GM12878 (cell line): Measurements from ENCODE around the gene NGRN. TPM values are rescaled to one million over a fixed set of nuclear protein-coding genes. Genes with fewer than 3 reads are reported as not detected.

ENCODE experiments used
- ATAC-seq: fragments of 200-7000 bp; cut with Tn5 transposase; 3 replicates; pipeline ENCODE4 v1.9.1; 2020; ENCODE audit warnings: mild to moderate bottlenecking, moderate library complexity
- BruUV-seq: library from RNA; stranded (reverse); fragments of 400-500 nt; replicated peaks from 2 replicates; lab custom pipeline; 2021; lab: Mats Ljungman, UMichigan
- CTCF ChIA-PET: fragments of 300-600 bp; sonication (Branson Sonifier 250); formaldehyde crosslinking; extraction: SDS; loops from one replicate; lab custom pipeline; 2021; ENCODE audit warnings: inconsistent platforms; lab: Yijun Ruan, JAX
- POLR2A ChIA-PET: fragments of 350-600 bp; formaldehyde crosslinking; extraction: SDS; loops from one replicate; lab custom pipeline; 2021; ENCODE audit warnings: inconsistent platforms; lab: Charles Lee
- RAD21 ChIA-PET: fragments of 300-600 bp; sonication (Branson Sonifier 250); formaldehyde crosslinking; loops from one replicate; lab custom pipeline; 2023; ENCODE audit warnings: antibody characterized with exemption; ENCODE audit not compliant: unreplicated experiment; lab: Charles Lee
- SMC1A ChIA-PET: fragments of 300-600 bp; sonication (Branson Sonifier 250); formaldehyde crosslinking; loops from one replicate; lab custom pipeline; 2023; ENCODE audit not compliant: unreplicated experiment, uncharacterized antibody; lab: Charles Lee
- DNase-seq: peaks from one replicate; pipeline ENCODE4 v3.0.0-alpha.2; 2011; ENCODE audit warnings: low read depth, low spot score
- FAIRE-seq: peaks from 3 replicates; lab custom pipeline; 2011; peaks lifted over from hg19 to GRCh38; lab: Jason Lieb, UNC
- H2AFZ ChIP-seq: 2 replicates; pipeline ENCODE4 v1.6.0; 2011; ENCODE audit warnings: low read depth, low read length, control low read depth; ENCODE audit not compliant: control insufficient read depth
- H3K27ac ChIP-seq: 2 replicates; pipeline ENCODE4 v1.5.1; 2011; ENCODE audit warnings: control low read depth; ENCODE audit not compliant: control insufficient read depth, insufficient read depth
- H3K27me3 ChIP-seq, 2 experiments: replicated peaks in 1 of 2; 2 replicates each; pipeline versions ENCODE4 v1.6.0 to v1.6.1; 2011; ENCODE audit warnings: low read length in 1 of 2; ENCODE audit not compliant: control insufficient read depth in 2 of 2, insufficient read depth in 2 of 2
- H3K36me3 ChIP-seq, 2 experiments: 2 replicates each; pipeline ENCODE4 v1.5.1; 2011; ENCODE audit warnings: low read length in 1 of 2; ENCODE audit not compliant: control insufficient read depth in 2 of 2, insufficient read depth in 2 of 2
- H3K4me1 ChIP-seq: 2 replicates; pipeline ENCODE4 v1.6.1; 2011; ENCODE audit warnings: mild to moderate bottlenecking, low read length, moderate library complexity, mixed read lengths; ENCODE audit not compliant: control insufficient read depth, insufficient read depth
- H3K4me2 ChIP-seq: 2 replicates; pipeline ENCODE4 v1.6.0; 2011; ENCODE audit warnings: control low read depth; ENCODE audit not compliant: control insufficient read depth, insufficient read depth
- H3K4me3 ChIP-seq: fragments of 200-600 bp; sonication (generic); 2 replicates; pipeline ENCODE4 v1.5.1; 2016
- H3K79me2 ChIP-seq: 2 replicates; pipeline ENCODE4 v1.6.0; 2011; ENCODE audit warnings: low read length; ENCODE audit not compliant: control insufficient read depth, insufficient read depth
- H3K9ac ChIP-seq: 2 replicates; pipeline ENCODE4 v1.8.0; 2011; ENCODE audit warnings: low read length, control low read depth, mixed read lengths; ENCODE audit not compliant: control insufficient read depth, insufficient read depth
- H3K9me3 ChIP-seq: replicated peaks from 3 replicates; pipeline ENCODE4 v1.5.1; 2011; ENCODE audit warnings: mild to moderate bottlenecking, low read length; ENCODE audit not compliant: control insufficient read depth, insufficient read depth
- H4K20me1 ChIP-seq: 2 replicates; pipeline ENCODE4 v1.6.0; 2011; ENCODE audit not compliant: control insufficient read depth, insufficient read depth
- BHLHE40 ChIP-seq, 2 experiments: fragments of 450-650 bp in 1 of 2; IDR thresholded peaks; 2 replicates each; pipeline ENCODE4 v1.6.1; 2011 to 2017; ENCODE audit warnings: low read depth in 2 of 2, borderline replicate concordance in 1 of 2, improper control_type of control experiment in 1 of 2, low read length in 1 of 2, mild to moderate bottlenecking in 1 of 2
- CBX5 ChIP-seq: sonication (generic); IDR thresholded peaks from 2 replicates; pipeline ENCODE4 v1.6.1; 2016; ENCODE audit warnings: low read depth, moderate library complexity, mild to moderate bottlenecking, inconsistent platforms
- CHD2 ChIP-seq: IDR thresholded peaks from 2 replicates; pipeline ENCODE4 v1.6.1; 2011; ENCODE audit warnings: low read depth, low read length, improper control_type of control experiment, borderline replicate concordance
- ETV6 ChIP-seq, 2 experiments: fragments of 450-650 bp in 1 of 2; IDR thresholded peaks in 1 of 2; conservative IDR thresholded peaks in 1 of 2; 2 replicates each; pipeline ENCODE4 v1.6.1; 2014; ENCODE audit warnings: antibody characterized with exemption in 1 of 2, borderline replicate concordance in 1 of 2, low read depth in 1 of 2, mild to moderate bottlenecking in 1 of 2, moderate library complexity in 1 of 2
- RFX5 ChIP-seq: IDR thresholded peaks from 2 replicates; pipeline ENCODE4 v1.6.1; 2011; ENCODE audit warnings: low read depth, low read length, improper control_type of control experiment
- SMAD1 ChIP-seq: fragments of 450-650 bp; IDR thresholded peaks from 2 replicates; pipeline ENCODE4 v1.6.1; 2018; ENCODE audit warnings: mild to moderate bottlenecking, low read depth; ENCODE audit not compliant: partially characterized antibody
- SRF ChIP-seq, 2 experiments: IDR thresholded peaks; 2 replicates each; pipeline ENCODE4 v1.6.1; 2011; ENCODE audit warnings: low read depth in 2 of 2, low read length in 2 of 2, mild to moderate bottlenecking in 1 of 2, moderate library complexity in 1 of 2
- SUZ12 ChIP-seq: fragments of 200-600 bp; sonication (generic); IDR thresholded peaks from one replicate; pipeline ENCODE4 v1.6.1; 2018; ENCODE audit warnings: antibody characterized with exemption, mild to moderate bottlenecking; ENCODE audit not compliant: unreplicated experiment
- WGBS: methylation state at CpG from one replicate; pipeline ENCODE4 v1.1.6; 2016; ENCODE audit warnings: low lambda C conversion rate; ENCODE audit not compliant: insufficient replicate concordance, insufficient coverage; ENCODE audit errors: missing lambda C conversion rate; 5-methylcytosine and 5-hydroxymethylcytosine counted together
- in situ Hi-C: fragments of 300-500 bp; cut with MboI; formaldehyde crosslinking; loops from 9 replicates; pipeline ENCODE4 v1.14.3; 2018; ENCODE audit warnings: mixed read lengths
- intact Hi-C: fragments of 100-400 bp; cut with micrococcal nuclease; formaldehyde crosslinking; loops from one replicate; pipeline ENCODE4 v1.14.2; 2022; ENCODE audit not compliant: unreplicated experiment
- polyA plus RNA-seq, 11 experiments: library from polyadenylated mRNA; depleted of rRNA in 4 of 11; unstranded in 6 of 11; stranded (reverse) in 5 of 11; fragments of >200 nt; fragmentation: Nextera tagmentation in 4 of 11; fragmentation: Illumina TruSeq in 1 of 11; extraction: Ambion mirVana in 4 of 11; extraction: Trizol in 1 of 11; gene quantifications; 1 replicate in 1 of 11; 2 replicates in 10 of 11; pipeline versions ENCODE4 v1.2.1 to v1.2.3, GENCODE V29; 2011 to 2016; ENCODE audit warnings: inconsistent platforms in 2 of 11, missing spikeins in 2 of 11, low read depth in 1 of 11
- total RNA-seq, 4 experiments: library from RNA; depleted of rRNA in 3 of 4; stranded (reverse); fragments of >200 nt in 3 of 4; fragmentation: Illumina TruSeq in 1 of 4; extraction: Trizol in 1 of 4; gene quantifications; 2 replicates each; pipeline versions ENCODE4 v1.2.1 to v1.2.3, GENCODE V29; 2013 to 2021
- TF ChIP-seq, protein P1 (sequence below): fragments of 450-650 bp; conservative IDR thresholded peaks from 2 replicates; pipeline ENCODE4 v1.6.1; 2017; ENCODE audit warnings: mild to moderate bottlenecking, moderate library complexity
- TF ChIP-seq, protein P2 (sequence below): IDR thresholded peaks from 2 replicates; pipeline ENCODE4 v1.6.1; 2012; ENCODE audit warnings: improper control_type of control experiment, low read depth, low read length; ENCODE audit not compliant: insufficient replicate concordance
- TF ChIP-seq, protein P3 (sequence below): fragments of 450-650 bp; formaldehyde crosslinking; IDR thresholded peaks from 2 replicates; pipeline ENCODE4 v1.4.0; 2020; ENCODE audit warnings: mild to moderate bottlenecking, moderate library complexity

Gene NGRN
- total and polyA plus RNA-seq, 10 of the 15 experiments (the other 5 are each of a cell fraction or from before 2014, with no cell fraction given), result 5.8 to 31.3 (median 23.2) TPM

DNA sequence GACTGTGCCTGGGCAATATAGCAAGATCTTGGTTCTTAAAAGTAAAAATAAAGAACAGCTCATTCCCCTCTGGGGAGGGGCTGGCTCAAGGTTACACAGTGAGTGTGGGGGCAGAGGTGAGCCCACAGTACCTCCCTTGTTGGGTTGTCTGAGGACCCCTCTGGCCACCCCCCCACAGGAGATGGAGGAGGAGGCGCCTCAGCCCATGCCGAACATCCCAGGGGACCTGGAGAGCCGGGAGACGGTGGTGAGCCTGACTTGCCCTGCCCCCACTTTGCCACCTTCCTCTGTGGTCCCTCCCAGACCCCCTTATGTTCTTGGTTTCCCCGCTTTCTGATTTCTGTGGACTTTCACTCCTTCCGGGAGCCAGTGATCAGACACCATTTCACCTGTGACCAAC lies 28.7 kb downstream of the NGRN start:
- no peaks in the 10 kb centered on the region for H3K4me1 ChIP-seq
- RAD21 ChIA-PET, result interaction anchor here (1.2 to 2.2 kb wide), 5 partner anchors 11 to 637 kb away, joined by 3 to 18 read pairs (median 9); no protein-coding TSS in a partner anchor
- DNase-seq, result no peak
- no TSS peak for BruUV-seq
- in situ Hi-C loops (no loop called here), intact Hi-C loops (no loop called here)
- no peaks in the 10 kb centered on the region for H3K79me2 ChIP-seq
- no peaks in the 10 kb centered on the region for H4K20me1 ChIP-seq
- FAIRE-seq, result no peak
- no peaks in the 10 kb centered on the region for H3K36me3 ChIP-seq
- H3K27ac ChIP-seq, result no peak overlapping the region
- POLR2A ChIA-PET, result interaction anchor here (1.0 kb wide), 1 partner anchor 7 kb away, joined by 3 read pairs; no protein-coding TSS in a partner anchor
- WGBS, result 45% methylated on average over 6 of the region's 6 CpGs
- SMC1A ChIA-PET, result interaction anchor here (1.2 to 4.7 kb wide), 9 partner anchors 9 to 188 kb away, joined by 3 to 30 read pairs (median 3); no protein-coding TSS in a partner anchor
- no peaks in the 10 kb centered on the region for H3K9me3 ChIP-seq
- CTCF ChIA-PET, result interaction anchor here (0.6 to 7.5 kb wide), 22 partner anchors 10 to 640 kb away, joined by 3 to 99 read pairs (median 6); partner anchors contain the start of genes SEMA4B and UNC45A
- H3K4me3 ChIP-seq, result no peak overlapping the region
- no peak overlapping the region for H2AFZ ChIP-seq
- ATAC-seq, result no peak
- H3K9ac ChIP-seq, result no peak overlapping the region
- no peak overlapping the region for H3K4me2 ChIP-seq
- H3K27me3 ChIP-seq, result no peaks in the 10 kb centered on the region
- no peak for TF ChIP-seq CHD2
- no peak for TF ChIP-seq SRF (IDR thresholded peaks at IDR 0.05; ENCODE audit: low read depth in 2 of 2, low read length in 2 of 2)
- no peak for TF ChIP-seq ETV6 (conservative IDR thresholded peaks at IDR 0.05 in 1 of 2, IDR thresholded peaks at IDR 0.05 in 1 of 2; ENCODE audit: borderline replicate concordance in 1 of 2, low read depth in 1 of 2)
- TF ChIP-seq RFX5, result no peak
- TF ChIP-seq CBX5, result no peak
- TF ChIP-seq, protein P1, sequence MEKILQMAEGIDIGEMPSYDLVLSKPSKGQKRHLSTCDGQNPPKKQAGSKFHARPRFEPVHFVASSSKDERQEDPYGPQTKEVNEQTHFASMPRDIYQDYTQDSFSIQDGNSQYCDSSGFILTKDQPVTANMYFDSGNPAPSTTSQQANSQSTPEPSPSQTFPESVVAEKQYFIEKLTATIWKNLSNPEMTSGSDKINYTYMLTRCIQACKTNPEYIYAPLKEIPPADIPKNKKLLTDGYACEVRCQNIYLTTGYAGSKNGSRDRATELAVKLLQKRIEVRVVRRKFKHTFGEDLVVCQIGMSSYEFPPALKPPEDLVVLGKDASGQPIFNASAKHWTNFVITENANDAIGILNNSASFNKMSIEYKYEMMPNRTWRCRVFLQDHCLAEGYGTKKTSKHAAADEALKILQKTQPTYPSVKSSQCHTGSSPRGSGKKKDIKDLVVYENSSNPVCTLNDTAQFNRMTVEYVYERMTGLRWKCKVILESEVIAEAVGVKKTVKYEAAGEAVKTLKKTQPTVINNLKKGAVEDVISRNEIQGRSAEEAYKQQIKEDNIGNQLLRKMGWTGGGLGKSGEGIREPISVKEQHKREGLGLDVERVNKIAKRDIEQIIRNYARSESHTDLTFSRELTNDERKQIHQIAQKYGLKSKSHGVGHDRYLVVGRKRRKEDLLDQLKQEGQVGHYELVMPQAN, result no peak
- TF ChIP-seq SMAD1, result no peak
- no peak for TF ChIP-seq SUZ12
- TF ChIP-seq BHLHE40 (IDR thresholded peaks at IDR 0.05; ENCODE audit: borderline replicate concordance in 1 of 2, low read depth in 2 of 2, low read length in 1 of 2), result no peak
- TF ChIP-seq, protein P2, sequence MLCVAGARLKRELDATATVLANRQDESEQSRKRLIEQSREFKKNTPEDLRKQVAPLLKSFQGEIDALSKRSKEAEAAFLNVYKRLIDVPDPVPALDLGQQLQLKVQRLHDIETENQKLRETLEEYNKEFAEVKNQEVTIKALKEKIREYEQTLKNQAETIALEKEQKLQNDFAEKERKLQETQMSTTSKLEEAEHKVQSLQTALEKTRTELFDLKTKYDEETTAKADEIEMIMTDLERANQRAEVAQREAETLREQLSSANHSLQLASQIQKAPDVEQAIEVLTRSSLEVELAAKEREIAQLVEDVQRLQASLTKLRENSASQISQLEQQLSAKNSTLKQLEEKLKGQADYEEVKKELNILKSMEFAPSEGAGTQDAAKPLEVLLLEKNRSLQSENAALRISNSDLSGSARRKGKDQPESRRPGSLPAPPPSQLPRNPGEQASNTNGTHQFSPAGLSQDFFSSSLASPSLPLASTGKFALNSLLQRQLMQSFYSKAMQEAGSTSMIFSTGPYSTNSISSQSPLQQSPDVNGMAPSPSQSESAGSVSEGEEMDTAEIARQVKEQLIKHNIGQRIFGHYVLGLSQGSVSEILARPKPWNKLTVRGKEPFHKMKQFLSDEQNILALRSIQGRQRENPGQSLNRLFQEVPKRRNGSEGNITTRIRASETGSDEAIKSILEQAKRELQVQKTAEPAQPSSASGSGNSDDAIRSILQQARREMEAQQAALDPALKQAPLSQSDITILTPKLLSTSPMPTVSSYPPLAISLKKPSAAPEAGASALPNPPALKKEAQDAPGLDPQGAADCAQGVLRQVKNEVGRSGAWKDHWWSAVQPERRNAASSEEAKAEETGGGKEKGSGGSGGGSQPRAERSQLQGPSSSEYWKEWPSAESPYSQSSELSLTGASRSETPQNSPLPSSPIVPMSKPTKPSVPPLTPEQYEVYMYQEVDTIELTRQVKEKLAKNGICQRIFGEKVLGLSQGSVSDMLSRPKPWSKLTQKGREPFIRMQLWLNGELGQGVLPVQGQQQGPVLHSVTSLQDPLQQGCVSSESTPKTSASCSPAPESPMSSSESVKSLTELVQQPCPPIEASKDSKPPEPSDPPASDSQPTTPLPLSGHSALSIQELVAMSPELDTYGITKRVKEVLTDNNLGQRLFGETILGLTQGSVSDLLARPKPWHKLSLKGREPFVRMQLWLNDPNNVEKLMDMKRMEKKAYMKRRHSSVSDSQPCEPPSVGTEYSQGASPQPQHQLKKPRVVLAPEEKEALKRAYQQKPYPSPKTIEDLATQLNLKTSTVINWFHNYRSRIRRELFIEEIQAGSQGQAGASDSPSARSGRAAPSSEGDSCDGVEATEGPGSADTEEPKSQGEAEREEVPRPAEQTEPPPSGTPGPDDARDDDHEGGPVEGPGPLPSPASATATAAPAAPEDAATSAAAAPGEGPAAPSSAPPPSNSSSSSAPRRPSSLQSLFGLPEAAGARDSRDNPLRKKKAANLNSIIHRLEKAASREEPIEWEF, result no peak
- TF ChIP-seq, protein P3, sequence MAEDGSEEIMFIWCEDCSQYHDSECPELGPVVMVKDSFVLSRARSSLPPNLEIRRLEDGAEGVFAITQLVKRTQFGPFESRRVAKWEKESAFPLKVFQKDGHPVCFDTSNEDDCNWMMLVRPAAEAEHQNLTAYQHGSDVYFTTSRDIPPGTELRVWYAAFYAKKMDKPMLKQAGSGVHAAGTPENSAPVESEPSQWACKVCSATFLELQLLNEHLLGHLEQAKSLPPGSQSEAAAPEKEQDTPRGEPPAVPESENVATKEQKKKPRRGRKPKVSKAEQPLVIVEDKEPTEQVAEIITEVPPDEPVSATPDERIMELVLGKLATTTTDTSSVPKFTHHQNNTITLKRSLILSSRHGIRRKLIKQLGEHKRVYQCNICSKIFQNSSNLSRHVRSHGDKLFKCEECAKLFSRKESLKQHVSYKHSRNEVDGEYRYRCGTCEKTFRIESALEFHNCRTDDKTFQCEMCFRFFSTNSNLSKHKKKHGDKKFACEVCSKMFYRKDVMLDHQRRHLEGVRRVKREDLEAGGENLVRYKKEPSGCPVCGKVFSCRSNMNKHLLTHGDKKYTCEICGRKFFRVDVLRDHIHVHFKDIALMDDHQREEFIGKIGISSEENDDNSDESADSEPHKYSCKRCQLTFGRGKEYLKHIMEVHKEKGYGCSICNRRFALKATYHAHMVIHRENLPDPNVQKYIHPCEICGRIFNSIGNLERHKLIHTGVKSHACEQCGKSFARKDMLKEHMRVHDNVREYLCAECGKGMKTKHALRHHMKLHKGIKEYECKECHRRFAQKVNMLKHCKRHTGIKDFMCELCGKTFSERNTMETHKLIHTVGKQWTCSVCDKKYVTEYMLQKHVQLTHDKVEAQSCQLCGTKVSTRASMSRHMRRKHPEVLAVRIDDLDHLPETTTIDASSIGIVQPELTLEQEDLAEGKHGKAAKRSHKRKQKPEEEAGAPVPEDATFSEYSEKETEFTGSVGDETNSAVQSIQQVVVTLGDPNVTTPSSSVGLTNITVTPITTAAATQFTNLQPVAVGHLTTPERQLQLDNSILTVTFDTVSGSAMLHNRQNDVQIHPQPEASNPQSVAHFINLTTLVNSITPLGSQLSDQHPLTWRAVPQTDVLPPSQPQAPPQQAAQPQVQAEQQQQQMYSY (CRISPR knock-in tag), result no peak
